ENCODE results near the gene TRIM58.

The TRIM58 gene

GRCh38 chr1:247857069-247857984, at the start of gene TRIM58:
Gene TRIM58, plus strand, starts transcription at chr1:247857187. Its CDS starts 60 bp downstream, at chr1:247857247.
- no peak for DNase-seq (ENCODE audit: low read depth)

- no peak for DNase-seq (ENCODE audit: low read depth)
Measured at GRCh38 chr1:247812637-247813036, 44.4 kb upstream of the TRIM58 start.

GRCh38 chr1:247822060-247822459, 34.9 kb upstream of the TRIM58 start:
- DNase-seq (ENCODE audit: low read depth): no peak

- DNase-seq (ENCODE audit: low read depth): no peak
Measured at GRCh38 chr1:247824023-247824422, 33.0 kb upstream of the TRIM58 start, which contains the start of gene OR14A16. Gene OR14A16, minus strand, starts transcription at chr1:247824119. Its CDS starts 8,390 bp downstream, at chr1:247815729.

GRCh38 chr1:247825362-247825761, 31.6 kb upstream of the TRIM58 start:
- no peak for DNase-seq (ENCODE audit: low read depth)

GRCh38 chr1:247829656-247830055, 27.3 kb upstream of the TRIM58 start:
- no peak for DNase-seq (ENCODE audit: low read depth)

GRCh38 chr1:247833601-247834000, 23.4 kb upstream of the TRIM58 start:
- no peak for DNase-seq (ENCODE audit: low read depth)

GRCh38 chr1:247840818-247841217, 16.2 kb upstream of the TRIM58 start:
- no peak for DNase-seq (ENCODE audit: low read depth)

- no peak for DNase-seq (ENCODE audit: low read depth)
Measured at GRCh38 chr1:247841796-247842195, 15.2 kb upstream of the TRIM58 start, which contains the start of gene OR11L1. Gene OR11L1, minus strand, starts transcription at chr1:247841896. Its CDS starts 0 bp downstream, at chr1:247841896.

GRCh38 chr1:247843411-247843810, 13.6 kb upstream of the TRIM58 start:
- no peak for DNase-seq (ENCODE audit: low read depth)

GRCh38 chr1:247845011-247845692, 11.8 kb upstream of the TRIM58 start:
- no peak for DNase-seq (ENCODE audit: low read depth)

GRCh38 chr1:247845693-247846017, 11.3 kb upstream of the TRIM58 start:
- DNase-seq (ENCODE audit: low read depth): no peak

- no peak for DNase-seq (ENCODE audit: low read depth)
Measured at GRCh38 chr1:247848346-247848745, 8.6 kb upstream of the TRIM58 start.

- no peak for DNase-seq (ENCODE audit: low read depth)
Measured at GRCh38 chr1:247849616-247850015, 7.4 kb upstream of the TRIM58 start.

GRCh38 chr1:247854899-247855545, 2.0 kb upstream of the TRIM58 start:
- DNase-seq (ENCODE audit: low read depth): no peak

GRCh38 chr1:247855911-247856310, 1.1 kb upstream of the TRIM58 start:
- DNase-seq (ENCODE audit: low read depth): no peak

- no peak for DNase-seq (ENCODE audit: low read depth)
Measured at GRCh38 chr1:247857985-247858619, 1.1 kb downstream of the TRIM58 start.

GRCh38 chr1:247862756-247863155, 5.8 kb downstream of the TRIM58 start:
- no peak for DNase-seq (ENCODE audit: low read depth)

GRCh38 chr1:247864644-247865043, 7.7 kb downstream of the TRIM58 start:
- DNase-seq (ENCODE audit: low read depth): no peak

- no peak for DNase-seq (ENCODE audit: low read depth)
Measured at GRCh38 chr1:247865416-247865815, 8.4 kb downstream of the TRIM58 start.

- DNase-seq (ENCODE audit: low read depth): no peak
Measured at GRCh38 chr1:247883346-247883745, 26.4 kb downstream of the TRIM58 start.

GRCh38 chr1:247884797-247885413, 27.9 kb downstream of the TRIM58 start:
- no peak for DNase-seq (ENCODE audit: low read depth)

Measured in amniotic epithelial cell (primary cell).